KOPT-K1 (cell line): ENCODE measurements around the gene ADIPOQ.
"Not testable (repeated sequence)": the region's sequence is repeated elsewhere in the genome, so short reads cannot be mapped to it uniquely, and the experiment has no call there.

Source experiments
- H3K27ac ChIP-seq: fragments of 200-600 bp; sonication (generic); 2 replicates; pipeline ENCODE4 v1.5.1; 2016; ENCODE audit warnings: antibody characterized with exemption, mild to moderate bottlenecking, low read depth, low read length; ENCODE audit not compliant: poor library complexity, severe bottlenecking
- H3K36me3 ChIP-seq: fragments of 200-600 bp; sonication (generic); 2 replicates; pipeline ENCODE4 v1.5.1; 2017; ENCODE audit warnings: antibody characterized with exemption, mild to moderate bottlenecking, low read length, moderate library complexity; ENCODE audit not compliant: insufficient read depth
- H3K9me3 ChIP-seq: fragments of 200-600 bp; sonication (generic); 2 replicates; pipeline ENCODE4 v1.5.1; 2017; ENCODE audit warnings: antibody characterized with exemption, low read length, mild to moderate bottlenecking; ENCODE audit not compliant: insufficient read depth, poor library complexity, severe bottlenecking

Gene ADIPOQ

DNA sequence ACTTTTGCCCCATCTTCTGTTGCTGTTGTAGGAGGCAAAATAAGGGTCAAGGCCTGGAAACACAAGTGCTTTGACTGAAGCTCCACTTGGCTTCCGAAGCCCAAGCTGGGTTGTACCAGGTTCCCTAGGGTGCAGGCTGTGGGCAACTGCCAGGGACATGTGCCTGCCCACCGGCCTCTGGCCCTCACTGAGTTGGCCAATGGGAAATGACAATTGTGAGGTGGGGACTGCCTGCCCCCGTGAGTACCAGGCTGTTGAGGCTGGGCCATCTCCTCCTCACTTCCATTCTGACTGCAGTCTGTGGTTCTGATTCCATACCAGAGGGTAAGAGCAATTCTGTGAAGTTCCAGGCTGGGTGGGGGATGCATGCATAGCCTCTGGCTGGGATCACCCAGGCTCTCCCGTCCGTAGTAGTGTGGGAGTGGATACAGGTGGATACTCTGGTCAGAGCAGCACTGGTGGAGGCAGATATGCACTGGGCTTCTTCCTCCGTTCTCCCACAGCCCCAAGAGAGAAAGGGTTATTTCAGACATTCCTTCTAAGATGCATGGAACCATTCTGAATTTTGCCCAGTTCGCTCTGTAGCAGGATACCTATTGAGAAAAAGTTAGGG is at the start of gene ADIPOQ:
TSS of gene ADIPOQ (plus strand) at position 285 of the 613 bp plus-strand sequence. CDS start 10,349 bp downstream, outside the sequence.
- Histone ChIP-seq H3K27ac (no peak within 1 kb of the TSS), H3K36me3 (no peaks in the 10 kb centered on the region)

DNA sequence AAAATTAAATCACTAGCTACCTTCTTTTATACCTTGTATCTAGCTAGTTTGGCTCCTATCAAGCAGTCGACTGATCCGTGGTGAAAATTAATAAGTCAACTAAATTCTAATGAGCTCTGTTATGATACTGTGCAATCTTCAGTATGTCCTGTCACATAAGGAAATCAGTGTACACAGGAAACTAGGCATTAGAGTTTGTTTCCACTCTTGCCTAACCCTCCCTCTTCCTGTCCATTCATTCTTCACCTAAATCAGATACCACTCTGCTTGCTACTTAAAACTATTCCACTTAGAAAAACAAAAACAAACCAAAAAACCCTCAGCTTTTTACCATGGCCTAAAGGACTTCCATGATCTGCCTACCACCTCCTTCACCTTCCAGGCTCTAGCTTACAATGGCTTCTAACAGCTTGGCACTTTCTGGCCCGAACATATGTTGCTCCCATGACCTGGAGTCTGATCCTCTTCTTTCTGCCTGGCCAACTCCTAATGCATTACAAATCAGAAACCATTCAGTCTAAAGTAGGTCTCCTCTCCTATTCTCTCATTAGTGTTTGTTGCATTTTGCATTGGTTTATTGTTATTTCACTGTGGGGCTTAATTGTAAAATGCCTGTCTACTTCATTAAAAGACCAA is 44.2 kb upstream of the ADIPOQ start:
- no peaks in the 10 kb centered on the region for H3K9me3 ChIP-seq
- H3K36me3 ChIP-seq: peaks cover 98% of the 10 kb centered on the region
- H3K27ac ChIP-seq: no peak overlapping the region

More for the DNA sequence above, at the start of gene ADIPOQ:
- no peaks in the 10 kb centered on the region for H3K9me3 ChIP-seq

DNA sequence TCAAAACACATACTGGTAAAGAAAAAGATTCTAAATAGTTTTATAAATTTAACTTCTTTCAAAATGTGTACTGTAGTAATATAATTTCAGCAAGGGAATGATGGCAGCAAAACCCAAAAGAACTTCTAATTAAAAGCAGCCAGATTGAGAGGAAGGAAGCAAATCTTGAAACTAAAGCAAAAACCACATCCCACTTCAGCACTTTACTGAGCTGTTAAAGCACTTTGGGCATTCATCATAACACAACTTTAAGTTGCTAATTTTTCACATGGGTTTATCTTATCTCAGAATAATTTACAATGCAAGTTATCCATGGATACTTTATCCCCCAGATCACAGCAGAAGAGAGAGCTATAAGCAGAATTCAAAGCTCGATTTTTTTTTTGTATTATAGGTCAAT is 42.2 kb upstream of the ADIPOQ start:
- Histone ChIP-seq H3K9me3 (no peaks in the 10 kb centered on the region), H3K27ac (no peak overlapping the region), H3K36me3 (peaks cover 96% of the 10 kb centered on the region)

DNA sequence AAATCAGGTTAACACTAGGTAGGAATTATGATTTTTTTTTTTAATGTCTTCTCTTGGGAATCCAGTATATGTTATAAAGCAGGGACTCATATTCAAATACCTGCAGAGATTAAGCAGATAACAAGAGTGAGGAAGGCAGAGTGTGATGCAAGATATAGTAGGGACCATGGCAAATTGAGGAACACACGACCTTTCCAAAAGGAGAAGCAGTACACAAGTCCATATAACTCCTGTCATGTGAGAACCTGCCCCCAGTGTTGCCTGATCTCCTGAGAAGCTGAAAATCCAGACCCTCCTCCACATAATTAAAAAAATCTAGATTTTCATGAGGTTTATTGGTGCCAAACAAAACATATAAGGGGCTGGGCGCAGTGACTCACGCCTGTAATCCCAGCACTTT is 39.8 kb upstream of the ADIPOQ start:
- H3K9me3 ChIP-seq: no peaks in the 10 kb centered on the region
- no peak overlapping the region for H3K27ac ChIP-seq
- H3K36me3 ChIP-seq: peaks cover 72% of the 10 kb centered on the region

DNA sequence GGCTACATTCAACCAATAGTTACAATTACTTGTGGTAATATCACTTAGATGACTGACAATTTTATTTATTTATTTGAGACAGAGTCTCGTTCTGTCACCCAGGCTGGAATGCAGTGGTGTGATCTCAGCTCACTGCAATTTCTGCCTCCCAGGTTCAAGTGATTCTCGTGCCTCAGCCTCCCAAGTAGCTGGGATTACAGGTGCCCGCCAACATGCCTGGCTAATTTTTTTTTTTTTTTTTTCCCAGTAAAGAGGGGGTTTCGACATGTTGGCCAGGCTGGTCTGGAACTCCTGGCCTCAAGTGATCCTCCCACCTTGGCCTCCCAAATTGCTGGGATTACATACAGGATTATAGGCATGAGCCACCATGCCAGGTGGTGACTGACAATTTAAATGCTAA is 39.1 kb upstream of the ADIPOQ start:
- H3K9me3 ChIP-seq, H3K27ac ChIP-seq: not testable (repeated sequence)
- H3K36me3 ChIP-seq: peaks cover 65% of the 10 kb centered on the region

DNA sequence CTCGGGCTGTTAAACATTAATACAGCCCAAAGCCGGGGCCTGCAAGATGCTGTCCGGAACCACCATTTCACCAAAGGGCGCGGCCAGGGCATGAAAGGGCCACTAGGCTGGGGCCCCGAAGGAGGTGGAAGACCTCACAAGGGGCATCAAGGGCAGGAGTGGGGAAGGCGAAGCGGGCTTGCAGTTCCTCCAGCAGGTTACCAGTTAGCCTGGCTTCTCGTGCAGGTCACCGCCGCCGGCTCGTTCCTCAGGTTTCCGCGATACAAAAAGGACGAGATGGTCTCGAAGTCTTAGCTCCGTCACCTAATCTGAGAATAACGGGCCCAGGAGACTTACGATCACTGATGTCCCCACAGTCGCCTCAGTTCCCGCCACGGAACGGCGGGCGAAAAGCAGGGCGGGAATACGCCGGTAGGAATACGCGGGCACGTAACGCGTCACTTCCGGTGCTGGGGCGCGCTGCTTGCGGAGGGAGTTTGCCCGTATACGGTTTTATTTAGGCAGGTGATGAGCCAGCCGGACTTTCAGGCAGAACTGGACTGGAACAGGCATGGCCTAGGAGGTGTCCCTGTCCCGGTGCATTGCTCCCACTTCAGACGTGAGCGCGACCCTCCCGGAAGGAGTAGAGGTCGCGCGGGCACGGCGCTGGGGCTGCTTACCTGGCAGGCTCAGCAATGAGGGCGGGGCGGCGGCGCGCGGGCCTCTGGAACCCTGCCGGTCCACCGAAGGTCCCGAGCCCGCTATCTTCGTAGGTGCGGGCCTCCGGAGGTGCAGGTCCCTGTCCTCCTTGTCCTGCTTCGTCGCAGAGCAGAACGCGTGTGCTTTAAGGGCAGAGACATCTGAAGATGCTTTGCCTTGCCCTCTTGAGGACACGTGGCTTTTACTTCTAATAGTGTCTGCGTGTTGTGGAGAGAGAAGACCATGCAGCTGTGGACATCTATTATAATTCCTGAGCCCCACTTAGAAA is 36.1 kb upstream of the ADIPOQ start, which contains the start of gene RFC4:
TSS of gene RFC4 (minus strand) at position 394 of the 967 bp plus-strand sequence. CDS start 1,769 bp downstream, outside the sequence.
- no peaks in the 10 kb centered on the region for H3K9me3 ChIP-seq
- peaks cover 36% of the 10 kb centered on the region for H3K36me3 ChIP-seq
- H3K27ac ChIP-seq: peak within 1 kb of the TSS; percentile 95

DNA sequence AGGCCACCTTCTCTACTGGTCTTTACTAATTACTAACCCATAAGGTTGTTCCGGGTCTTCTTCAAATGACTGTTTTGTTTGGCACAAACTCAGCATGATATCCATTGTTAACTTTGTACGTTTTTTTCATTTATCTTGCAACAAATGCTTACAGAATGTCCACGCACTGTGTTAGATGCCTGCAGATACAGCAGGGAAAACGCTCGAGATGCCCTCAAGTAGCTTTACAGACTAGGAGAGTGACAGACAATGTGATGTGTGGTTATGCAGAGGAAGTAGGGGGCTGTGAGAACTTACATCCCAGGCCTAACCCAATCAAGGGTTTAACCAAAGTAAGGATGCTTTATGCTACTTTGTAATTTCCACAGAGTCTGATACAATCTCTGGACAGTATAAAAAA is 35.3 kb upstream of the ADIPOQ start:
- Histone ChIP-seq H3K9me3 (no peaks in the 10 kb centered on the region), H3K27ac (peak overlapping the region; percentile 95), H3K36me3 (peaks cover 28% of the 10 kb centered on the region)

DNA sequence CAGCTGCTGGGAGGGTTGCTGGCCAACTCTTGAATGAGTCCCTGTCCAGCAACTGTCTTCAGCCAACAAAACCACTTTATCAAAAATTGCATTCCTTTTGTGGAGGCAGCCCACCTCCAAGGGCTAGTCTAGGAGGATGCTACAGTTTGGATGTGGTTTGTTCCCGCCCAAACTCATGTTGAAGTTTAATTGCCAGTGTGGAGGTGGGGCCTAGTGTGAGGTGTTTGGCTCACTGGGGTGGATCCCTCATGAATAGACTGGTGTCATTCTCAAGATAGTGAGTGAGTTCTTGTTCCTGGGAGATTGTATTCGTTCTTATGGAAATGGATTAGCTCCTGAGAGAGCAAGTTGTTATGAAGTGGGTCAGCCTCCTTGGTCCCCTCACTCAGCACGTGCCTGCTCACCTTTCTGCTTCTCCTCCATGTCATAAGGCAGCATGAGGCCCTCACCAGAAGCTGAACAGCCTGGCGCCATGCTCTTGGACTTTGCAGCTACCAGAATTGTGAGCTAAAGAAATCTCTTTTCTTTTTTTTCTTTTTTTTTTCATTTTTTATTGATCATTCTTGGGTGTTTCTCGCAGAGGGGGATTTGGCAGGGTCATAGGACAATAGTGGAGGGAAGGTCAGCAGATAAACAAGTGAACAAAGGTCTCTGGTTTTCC is 32.0 kb upstream of the ADIPOQ start:
- H3K9me3 ChIP-seq: no peaks in the 10 kb centered on the region
- H3K36me3 ChIP-seq: no peaks in the 10 kb centered on the region
- no peak overlapping the region for H3K27ac ChIP-seq

DNA sequence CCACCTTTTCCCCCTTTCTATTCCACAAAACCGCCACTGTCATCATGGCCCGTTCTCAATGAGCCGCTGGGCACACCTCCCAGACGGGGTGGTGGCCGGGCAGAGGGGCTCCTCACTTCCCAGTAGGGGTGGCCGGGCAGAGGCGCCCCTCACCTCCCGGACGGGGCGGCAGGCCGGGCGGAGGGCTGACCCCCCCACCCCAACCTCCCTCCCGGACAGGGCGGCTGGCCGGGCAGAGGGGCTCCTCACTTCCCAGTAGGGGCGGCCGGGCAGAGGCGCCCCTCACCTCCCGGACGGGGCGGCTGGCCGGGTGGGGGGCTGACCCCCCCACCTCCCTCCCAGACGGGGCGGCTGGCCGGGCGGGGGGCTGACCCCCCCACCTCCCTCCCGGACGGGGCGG is 31.2 kb upstream of the ADIPOQ start:
- H3K27ac ChIP-seq, H3K9me3 ChIP-seq, H3K36me3 ChIP-seq: not testable (repeated sequence)

DNA sequence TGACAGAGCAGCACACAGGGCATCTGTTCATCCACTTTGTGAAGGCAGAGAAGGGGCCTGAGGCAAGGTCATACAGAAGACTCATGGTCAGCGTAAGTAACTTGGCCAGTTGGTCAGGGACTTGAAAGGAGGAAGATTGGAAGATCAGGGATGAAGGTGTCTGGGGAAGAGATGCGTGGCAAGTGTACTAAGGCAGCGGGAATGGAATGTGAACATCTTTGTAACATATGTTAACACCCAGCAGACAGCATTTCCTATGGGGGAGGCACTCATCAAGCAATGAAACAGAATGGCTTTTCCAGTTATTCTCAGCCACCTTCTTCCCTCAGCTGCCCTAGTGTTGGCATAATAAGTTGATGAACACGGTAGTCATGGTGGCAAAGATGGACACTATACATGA is 28.4 kb upstream of the ADIPOQ start:
- no peaks in the 10 kb centered on the region for H3K36me3 ChIP-seq
- H3K27ac ChIP-seq: no peak overlapping the region
- H3K9me3 ChIP-seq: no peaks in the 10 kb centered on the region

DNA sequence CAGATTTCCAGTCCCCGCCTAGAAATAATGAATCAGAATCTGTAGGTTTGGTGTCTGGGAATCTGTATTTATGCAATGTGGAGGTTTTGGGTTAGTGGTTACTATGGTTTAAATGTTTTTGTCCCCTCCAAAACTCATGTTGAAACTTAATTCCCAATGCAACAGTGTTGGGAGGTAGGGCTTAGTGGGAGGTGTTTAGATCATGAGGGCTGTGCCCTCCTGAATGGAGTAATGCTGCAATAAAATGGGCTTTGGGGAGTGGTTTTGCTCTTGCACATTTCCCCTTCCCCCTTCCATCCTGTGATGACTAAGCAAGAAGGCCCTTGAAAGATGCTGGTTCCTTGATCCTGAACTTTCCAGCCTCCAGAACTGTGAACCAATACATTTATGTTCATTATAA is 27.1 kb upstream of the ADIPOQ start:
- Histone ChIP-seq H3K36me3 (no peaks in the 10 kb centered on the region), H3K27ac (no peak overlapping the region), H3K9me3 (no peaks in the 10 kb centered on the region)

DNA sequence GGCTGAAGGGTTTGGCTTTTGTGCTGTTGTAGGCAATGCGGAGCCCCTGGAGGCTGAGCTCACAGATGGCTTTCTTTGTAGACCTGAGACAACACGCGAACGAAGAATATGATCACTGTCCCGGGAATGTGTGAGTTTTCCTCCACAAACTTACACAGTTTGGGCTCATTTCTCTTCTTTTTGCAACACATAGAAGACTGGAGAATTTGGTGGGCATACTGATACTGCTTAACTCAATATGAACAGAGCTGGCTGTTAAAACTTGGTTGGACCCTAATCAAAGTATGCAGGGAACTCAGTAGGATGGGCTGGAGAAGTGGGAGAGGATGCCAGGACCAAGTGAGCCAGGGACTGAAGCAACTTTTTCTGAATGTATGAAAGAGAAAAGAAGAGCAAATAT is 24.0 kb upstream of the ADIPOQ start:
- Histone ChIP-seq H3K9me3 (no peaks in the 10 kb centered on the region), H3K27ac (no peak overlapping the region), H3K36me3 (no peaks in the 10 kb centered on the region)

DNA sequence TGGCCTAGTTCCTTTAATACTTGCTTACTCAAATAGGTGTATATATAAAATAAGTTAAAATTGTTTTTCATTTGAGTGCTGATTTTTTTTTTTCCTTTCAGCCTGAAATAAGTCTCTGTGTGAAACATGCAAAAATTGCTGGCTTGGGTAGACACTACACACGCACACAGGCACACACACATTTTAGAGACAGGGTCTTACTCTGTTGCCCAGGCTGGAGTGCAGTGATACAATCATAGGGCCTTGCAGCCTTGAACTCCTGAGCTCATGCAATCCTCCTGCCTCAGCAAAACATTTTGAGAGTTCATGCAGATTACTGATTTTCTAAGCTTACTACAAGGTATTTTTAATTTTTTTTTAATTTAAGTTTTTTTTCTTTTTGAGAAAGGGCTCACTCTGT is 23.6 kb upstream of the ADIPOQ start:
- no peak overlapping the region for H3K27ac ChIP-seq
- no peaks in the 10 kb centered on the region for H3K9me3 ChIP-seq
- H3K36me3 ChIP-seq: no peaks in the 10 kb centered on the region

DNA sequence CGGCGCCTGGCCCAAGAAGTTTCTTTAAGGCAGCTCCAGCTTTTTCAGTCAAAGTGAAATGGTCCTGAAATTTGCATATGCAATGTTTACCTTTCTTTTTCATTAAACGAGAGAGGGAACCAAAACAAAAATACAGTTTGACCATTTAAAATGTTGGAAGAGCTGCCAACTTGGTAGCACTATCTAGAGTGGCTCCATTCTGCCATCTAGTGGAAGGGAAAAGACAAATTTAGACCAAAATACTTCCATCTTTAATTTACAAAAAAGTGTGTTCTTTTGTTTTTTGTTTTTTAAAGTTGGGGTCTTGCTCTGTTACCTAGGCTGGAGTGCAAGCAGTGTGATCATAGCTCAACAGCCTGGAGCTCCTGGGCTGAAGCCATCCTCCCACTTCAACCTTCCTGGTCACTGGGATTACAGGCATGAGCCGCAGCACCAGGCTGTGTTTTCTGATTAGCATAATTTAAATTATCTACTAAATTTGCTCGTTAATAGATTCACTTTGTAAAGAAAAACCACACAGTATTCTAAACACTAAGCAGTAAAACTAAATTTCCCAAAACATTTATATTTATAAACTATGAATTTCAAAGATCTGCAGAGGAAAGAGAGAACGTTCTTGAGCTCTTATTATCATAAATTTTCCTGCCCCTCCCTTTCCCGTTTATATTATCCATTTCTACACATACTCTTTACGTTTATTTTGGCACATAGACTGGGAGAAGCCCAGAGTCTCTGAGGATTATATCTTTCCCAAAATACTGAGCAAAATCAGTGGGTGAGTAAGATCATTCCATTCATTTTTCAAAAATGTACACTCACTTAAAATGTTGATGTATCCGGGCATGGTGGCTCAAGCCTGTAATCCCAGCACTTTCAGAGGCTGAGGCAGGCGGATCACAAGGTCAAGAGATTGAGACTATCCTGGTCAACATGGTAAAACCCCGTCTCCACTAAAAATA is 20.8 kb upstream of the ADIPOQ start:
- no peak overlapping the region for H3K27ac ChIP-seq
- H3K36me3 ChIP-seq: no peaks in the 10 kb centered on the region
- H3K9me3 ChIP-seq: no peaks in the 10 kb centered on the region
